Measurements from ENCODE around the gene CCDC88C. TPM values are rescaled to one million over a fixed set of nuclear protein-coding genes. Genes with fewer than 3 reads are reported as not detected.

CCDC88C gene
- total RNA-seq, 1 experiment from 2014 or later = 21.3 TPM

- H3K36me3 ChIP-seq (ENCODE audit: control insufficient read depth, insufficient read depth, low read length) = no peaks in the 10 kb centered on the region
- no peak for ATAC-seq
- no peak for DNase-seq (ENCODE audit: low read depth, low spot score)
- H3K9me3 ChIP-seq (ENCODE audit: control insufficient read depth, insufficient read depth, low read depth, low read length) = no peaks in the 10 kb centered on the region
- ChIA-PET CTCF (no interaction called here), POLR2A (interaction anchor here (0.5 kb wide), 1 partner anchor 27 kb away, joined by 7 read pairs; no protein-coding TSS in a partner anchor)
- H3K27me3 ChIP-seq (ENCODE audit: control insufficient read depth, insufficient read depth, low read length) = no peaks in the 10 kb centered on the region
- in situ Hi-C loops (cut with HindIII; ENCODE audit: low pct_unique_long_range_greater_than_20kb, low sequenced_read_pairs) = no loop called here
- peaks cover 9% of the 10 kb centered on the region for H3K4me1 ChIP-seq (ENCODE audit: control insufficient read depth, insufficient read depth, low read length)
- H3K4me3 ChIP-seq (ENCODE audit: low read depth in 2 of 2, low read length in 2 of 2) = no peak overlapping the region
- BruUV-seq (replicated peaks) = no TSS peak
- TF ChIP-seq POLR2AphosphoS5 (IDR thresholded peaks at IDR 0.05; ENCODE audit: low read depth, low read length) = no peak
- no peak for TF ChIP-seq REST (IDR thresholded peaks at IDR 0.05; ENCODE audit: insufficient read depth in 1 of 2, low read depth in 2 of 2, low read length in 1 of 2)
- TF ChIP-seq TCF7L2 (IDR thresholded peaks at IDR 0.05; ENCODE audit: low read depth, low read length) = no peak
- TF ChIP-seq CTCF (IDR thresholded peaks at IDR 0.05) = no peak
- TF ChIP-seq SIN3A (IDR thresholded peaks at IDR 0.05; ENCODE audit: borderline replicate concordance, insufficient read depth, low read depth, low read length) = no peak
- H3K27ac ChIP-seq (ENCODE audit: low read length) = no peak overlapping the region; the same call in 1 of the 2 replicates
- intact Hi-C loops (cut with micrococcal nuclease; ENCODE audit: unreplicated experiment) = no loop called here
These were observed 29.7 kb downstream of the CCDC88C start for GRCh38 chr14:91387951-91388381.

GRCh38 chr14:91387169-91387835, 30.3 kb downstream of the CCDC88C start:
- no peaks in the 10 kb centered on the region for H3K27me3 ChIP-seq (ENCODE audit: control insufficient read depth, insufficient read depth, low read length)
- ChIA-PET POLR2A (interaction anchor here (0.5 kb wide), 1 partner anchor 28 kb away, joined by 7 read pairs; no protein-coding TSS in a partner anchor), CTCF (no interaction called here)
- H3K36me3 ChIP-seq (ENCODE audit: control insufficient read depth, insufficient read depth, low read length) = no peaks in the 10 kb centered on the region
- no peak overlapping the region for H3K4me3 ChIP-seq (ENCODE audit: low read depth in 2 of 2, low read length in 2 of 2)
- intact Hi-C loops (cut with micrococcal nuclease; ENCODE audit: unreplicated experiment) (no loop called here), in situ Hi-C loops (cut with HindIII; ENCODE audit: low pct_unique_long_range_greater_than_20kb, low sequenced_read_pairs) (no loop called here)
- TF ChIP-seq REST (IDR thresholded peaks at IDR 0.05; ENCODE audit: insufficient read depth in 1 of 2, low read depth in 2 of 2, low read length in 1 of 2) (no peak), POLR2AphosphoS5 (IDR thresholded peaks at IDR 0.05; ENCODE audit: low read depth, low read length) (no peak), SIN3A (IDR thresholded peaks at IDR 0.05; ENCODE audit: borderline replicate concordance, insufficient read depth, low read depth, low read length) (no peak), CTCF (IDR thresholded peaks at IDR 0.05) (no peak), TCF7L2 (IDR thresholded peaks at IDR 0.05; ENCODE audit: low read depth, low read length) (no peak)
- peaks cover 9% of the 10 kb centered on the region for H3K4me1 ChIP-seq (ENCODE audit: control insufficient read depth, insufficient read depth, low read length)
- H3K27ac ChIP-seq (ENCODE audit: low read length) = no peak overlapping the region; the same call in 1 of the 2 replicates
- no peaks in the 10 kb centered on the region for H3K9me3 ChIP-seq (ENCODE audit: control insufficient read depth, insufficient read depth, low read depth, low read length)
- ATAC-seq (peak; percentile 69; the same call in 1 of the 2 replicates), DNase-seq (ENCODE audit: low read depth, low spot score) (no peak)
- no TSS peak for BruUV-seq (replicated peaks)
